Muscle layer of colon (tissue), 2 donors: ENCODE measurements around the gene GCNA.

Experiments
- H3K27ac ChIP-seq: one replicate; pipeline ENCODE4 v1.7.0; 2013; ENCODE audit warnings: low read depth, mild to moderate bottlenecking, low read length, moderate library complexity
- H3K27me3 ChIP-seq, 2 donors: one replicate each; pipeline ENCODE4 v1.7.0; 2013; ENCODE audit warnings: low read length in 2 of 2, mild to moderate bottlenecking in 2 of 2; ENCODE audit not compliant: insufficient read depth in 2 of 2, control insufficient read depth in 1 of 2
- H3K36me3 ChIP-seq: one replicate; pipeline ENCODE4 v1.7.0; 2013; ENCODE audit warnings: mild to moderate bottlenecking, low read length; ENCODE audit not compliant: insufficient read depth
- H3K4me1 ChIP-seq: one replicate; pipeline ENCODE4 v1.7.0; 2013; ENCODE audit warnings: mild to moderate bottlenecking, low read length; ENCODE audit not compliant: insufficient read depth
- H3K4me3 ChIP-seq, 2 donors: one replicate each; pipeline ENCODE4 v1.7.0; 2013; ENCODE audit warnings: low read length in 2 of 2, low read depth in 1 of 2, mild to moderate bottlenecking in 1 of 2, moderate library complexity in 1 of 2
- H3K9ac ChIP-seq: one replicate; pipeline ENCODE4 v1.7.0; 2013; ENCODE audit warnings: low read length
- H3K9me3 ChIP-seq: one replicate; pipeline ENCODE4 v1.7.0; 2013; ENCODE audit warnings: mild to moderate bottlenecking, low read length
- donor health status: abdominal sarcoma.
- donor health status: Adenocarcinoma of cecum.

The GCNA gene

GRCh38 chrX:71618303-71618721, 40.1 kb downstream of the GCNA start, which contains the start of gene CXCR3:
TSS of gene CXCR3 (minus strand) at chrX:71618511. CDS start at chrX:71618449, 62 bp downstream.
- Histone ChIP-seq H3K9ac (no peak within 1 kb of the TSS), H3K27me3 (peaks cover 0 to 8% of the 10 kb centered on the region in 2 donors), H3K4me1 (peaks cover 18% of the 10 kb centered on the region), H3K27ac (no peak within 1 kb of the TSS), H3K36me3 (no peaks in the 10 kb centered on the region), H3K4me3 (no peak within 1 kb of the TSS), H3K9me3 (no peaks in the 10 kb centered on the region)

GRCh38 chrX:71618787-71619186, 40.5 kb downstream of the GCNA start:
- H3K4me1 ChIP-seq, result peaks cover 20% of the 10 kb centered on the region
- H3K27me3 ChIP-seq, result peaks cover 0 to 8% of the 10 kb centered on the region in 2 donors
- H3K4me3 ChIP-seq, result no peak overlapping the region
- H3K27ac ChIP-seq, result no peak overlapping the region
- no peaks in the 10 kb centered on the region for H3K9me3 ChIP-seq
- no peak overlapping the region for H3K9ac ChIP-seq
- H3K36me3 ChIP-seq, result no peaks in the 10 kb centered on the region

- no peak overlapping the region for H3K4me3 ChIP-seq
Observed at GRCh38 chrX:71619193-71619592, 41.0 kb downstream of the GCNA start.

GRCh38 chrX:71619986-71620385, 41.7 kb downstream of the GCNA start:
- Histone ChIP-seq H3K27me3 (peaks cover 0 to 8% of the 10 kb centered on the region in 2 donors), H3K27ac (no peak overlapping the region), H3K4me3 (no peak overlapping the region), H3K9me3 (no peaks in the 10 kb centered on the region), H3K4me1 (peaks cover 20% of the 10 kb centered on the region), H3K9ac (no peak overlapping the region), H3K36me3 (no peaks in the 10 kb centered on the region)

More at GRCh38 chrX:71619193-71619592, 41.0 kb downstream of the GCNA start:
- no peaks in the 10 kb centered on the region for H3K36me3 ChIP-seq
- no peaks in the 10 kb centered on the region for H3K9me3 ChIP-seq
- peaks cover 20% of the 10 kb centered on the region for H3K4me1 ChIP-seq
- H3K27me3 ChIP-seq, result peaks cover 0 to 8% of the 10 kb centered on the region in 2 donors
- no peak overlapping the region for H3K9ac ChIP-seq
- H3K27ac ChIP-seq, result no peak overlapping the region

GRCh38 chrX:71621603-71622002, 43.4 kb downstream of the GCNA start:
- Histone ChIP-seq H3K36me3 (no peaks in the 10 kb centered on the region), H3K9ac (no peak overlapping the region), H3K27ac (no peak overlapping the region)

GRCh38 chrX:71622032-71622575, 43.9 kb downstream of the GCNA start:
- Histone ChIP-seq H3K4me1 (peaks cover 20% of the 10 kb centered on the region), H3K27me3 (peaks cover 0 to 3% of the 10 kb centered on the region in 2 donors), H3K4me3 (no peak overlapping the region), H3K9ac (no peak overlapping the region), H3K36me3 (no peaks in the 10 kb centered on the region), H3K9me3 (no peaks in the 10 kb centered on the region), H3K27ac (peak overlapping the region; percentile 44)

More at GRCh38 chrX:71621603-71622002, 43.4 kb downstream of the GCNA start:
- no peaks in the 10 kb centered on the region for H3K9me3 ChIP-seq
- peaks cover 20% of the 10 kb centered on the region for H3K4me1 ChIP-seq
- H3K4me3 ChIP-seq, result no peak overlapping the region
- peaks cover 0 to 3% of the 10 kb centered on the region in 2 donors for H3K27me3 ChIP-seq

- Histone ChIP-seq H3K36me3 (no peaks in the 10 kb centered on the region), H3K9me3 (no peaks in the 10 kb centered on the region), H3K27ac (peak overlapping the region; percentile 54), H3K9ac (peak overlapping the region; percentile 40), H3K4me1 (peaks cover 20% of the 10 kb centered on the region), H3K4me3 (no peak overlapping the region), H3K27me3 (peaks cover 0 to 3% of the 10 kb centered on the region in 2 donors)
Observed at GRCh38 chrX:71622576-71623450, 44.6 kb downstream of the GCNA start.

GRCh38 chrX:71623714-71624113, 45.5 kb downstream of the GCNA start:
- H3K9ac ChIP-seq, result no peak overlapping the region
- H3K4me1 ChIP-seq, result peaks cover 20% of the 10 kb centered on the region
- peaks cover 0 to 3% of the 10 kb centered on the region in 2 donors for H3K27me3 ChIP-seq
- no peak overlapping the region for H3K27ac ChIP-seq
- no peaks in the 10 kb centered on the region for H3K36me3 ChIP-seq
- H3K9me3 ChIP-seq, result no peaks in the 10 kb centered on the region
- H3K4me3 ChIP-seq, result no peak overlapping the region

GRCh38 chrX:71625471-71625870, 47.2 kb downstream of the GCNA start:
- Histone ChIP-seq H3K4me1 (peaks cover 20% of the 10 kb centered on the region), H3K27ac (no peak overlapping the region)

GRCh38 chrX:71626576-71626975, 48.3 kb downstream of the GCNA start:
- Histone ChIP-seq H3K9me3 (no peaks in the 10 kb centered on the region), H3K27me3 (no peaks in the 10 kb centered on the region), H3K36me3 (no peaks in the 10 kb centered on the region), H3K4me1 (peaks cover 19% of the 10 kb centered on the region), H3K4me3 (no peak overlapping the region), H3K9ac (no peak overlapping the region), H3K27ac (no peak overlapping the region)

More at GRCh38 chrX:71625471-71625870, 47.2 kb downstream of the GCNA start:
- Histone ChIP-seq H3K9me3 (no peaks in the 10 kb centered on the region), H3K36me3 (no peaks in the 10 kb centered on the region), H3K4me3 (no peak overlapping the region), H3K9ac (no peak overlapping the region), H3K27me3 (no peaks in the 10 kb centered on the region)

- Histone ChIP-seq H3K9ac (no peak overlapping the region), H3K27me3 (no peaks in the 10 kb centered on the region), H3K27ac (no peak overlapping the region), H3K36me3 (no peaks in the 10 kb centered on the region), H3K4me1 (peaks cover 7% of the 10 kb centered on the region), H3K4me3 (no peak overlapping the region), H3K9me3 (no peaks in the 10 kb centered on the region)
Observed at GRCh38 chrX:71627588-71628404, 49.6 kb downstream of the GCNA start.
